ENCODE results near the gene RHOG. TPM values are rescaled to one million over a fixed set of nuclear protein-coding genes. Genes with fewer than 3 reads are reported as not detected.

Gene RHOG
- total RNA-seq, 1 experiment from 2014 or later, result 35.7 TPM

DNA sequence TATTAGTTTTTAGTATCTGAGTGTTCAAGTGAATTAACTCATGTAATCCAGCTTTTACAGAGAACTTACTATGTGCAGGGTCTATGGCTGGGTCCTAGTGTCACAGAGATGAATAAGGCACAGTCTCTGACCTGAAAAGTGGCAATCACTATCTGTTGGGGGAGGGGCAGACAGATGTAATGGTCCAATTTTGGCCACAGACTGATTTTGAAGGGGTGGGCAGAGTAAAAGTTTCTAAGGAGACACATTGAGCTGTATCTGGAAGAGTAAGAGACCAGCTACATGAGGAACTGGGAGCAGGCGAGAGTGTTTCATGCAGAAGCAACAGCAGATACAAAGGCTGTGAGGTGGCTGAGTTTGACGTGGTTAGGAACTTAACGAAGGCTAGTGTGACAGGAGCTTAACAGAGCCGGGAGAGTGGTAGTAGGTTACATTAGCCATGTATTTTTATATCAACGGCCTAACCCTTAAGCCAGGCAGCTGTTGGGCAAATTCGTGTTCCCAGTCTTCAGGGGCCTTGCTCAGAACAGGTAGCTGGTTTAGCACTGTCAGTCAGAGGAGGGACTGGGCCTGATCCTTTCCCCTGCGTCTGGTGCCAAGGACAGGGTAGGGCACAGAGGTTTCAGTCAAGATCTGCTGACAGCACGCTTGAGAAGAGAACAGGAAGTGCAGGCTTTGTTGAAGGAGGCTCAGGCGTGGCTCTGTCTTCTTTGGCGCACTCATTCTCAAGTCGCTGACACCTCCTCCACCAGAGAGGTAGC, 13.3 kb upstream of the RHOG start:
- intact Hi-C loops (cut with micrococcal nuclease), result loop anchor here (2.0 to 10.0 kb wide), 2 partner anchors 51 to 121 kb away; no protein-coding TSS in a partner anchor
- Mint-ChIP-seq H3K36me3 (ENCODE audit: insufficient read depth, unreplicated experiment) (peaks cover 7% of the 10 kb centered on the region), H3K4me1 (ENCODE audit: insufficient read depth, unreplicated experiment) (peaks cover 28% of the 10 kb centered on the region), H3K27ac (ENCODE audit: low read depth, unreplicated experiment) (no peak overlapping the region), H3K27me3 (ENCODE audit: insufficient read depth, unreplicated experiment) (peaks cover under 1% of the 10 kb centered on the region), H3K4me3 (ENCODE audit: unreplicated experiment) (peak overlapping the region; percentile 99), H3K9me3 (ENCODE audit: unreplicated experiment) (no peaks in the 10 kb centered on the region)
- DNase-seq (ENCODE audit: unreplicated experiment), result no peak
- no TSS peak for BruUV-seq (replicated peaks)
- TF ChIP-seq, protein P1, sequence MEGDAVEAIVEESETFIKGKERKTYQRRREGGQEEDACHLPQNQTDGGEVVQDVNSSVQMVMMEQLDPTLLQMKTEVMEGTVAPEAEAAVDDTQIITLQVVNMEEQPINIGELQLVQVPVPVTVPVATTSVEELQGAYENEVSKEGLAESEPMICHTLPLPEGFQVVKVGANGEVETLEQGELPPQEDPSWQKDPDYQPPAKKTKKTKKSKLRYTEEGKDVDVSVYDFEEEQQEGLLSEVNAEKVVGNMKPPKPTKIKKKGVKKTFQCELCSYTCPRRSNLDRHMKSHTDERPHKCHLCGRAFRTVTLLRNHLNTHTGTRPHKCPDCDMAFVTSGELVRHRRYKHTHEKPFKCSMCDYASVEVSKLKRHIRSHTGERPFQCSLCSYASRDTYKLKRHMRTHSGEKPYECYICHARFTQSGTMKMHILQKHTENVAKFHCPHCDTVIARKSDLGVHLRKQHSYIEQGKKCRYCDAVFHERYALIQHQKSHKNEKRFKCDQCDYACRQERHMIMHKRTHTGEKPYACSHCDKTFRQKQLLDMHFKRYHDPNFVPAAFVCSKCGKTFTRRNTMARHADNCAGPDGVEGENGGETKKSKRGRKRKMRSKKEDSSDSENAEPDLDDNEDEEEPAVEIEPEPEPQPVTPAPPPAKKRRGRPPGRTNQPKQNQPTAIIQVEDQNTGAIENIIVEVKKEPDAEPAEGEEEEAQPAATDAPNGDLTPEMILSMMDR (IDR thresholded peaks at IDR 0.05; ENCODE audit: unreplicated experiment), result no peak
- CTCF ChIA-PET, result interaction anchor here (0.5 to 20.5 kb wide), 55 partner anchors 8 to 684 kb away, joined by 3 to 1105 read pairs (median 7); partner anchors contain the start of genes PGAP2 and RHOG
- POLR2A ChIA-PET, result interaction anchor here (0.7 to 3.0 kb wide), 18 partner anchors 11 to 242 kb away, joined by 3 to 57 read pairs (median 5); partner anchors contain the start of gene RHOG

DNA sequence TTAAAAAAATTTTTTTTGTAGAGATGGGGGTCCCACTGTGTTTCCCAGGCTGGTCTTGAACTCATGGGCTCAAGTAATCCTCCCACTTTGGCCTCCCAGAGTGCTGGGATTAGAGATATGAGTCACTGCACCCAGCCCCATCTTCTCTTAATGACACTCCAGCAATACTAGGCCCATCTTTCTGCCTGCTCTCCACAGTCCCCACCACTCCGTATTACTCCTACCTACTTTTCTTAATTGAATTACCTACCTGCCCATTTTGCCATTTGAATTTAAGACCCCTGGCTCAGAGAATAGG, 12.7 kb upstream of the RHOG start:
- TF ChIP-seq, protein P1 (IDR thresholded peaks at IDR 0.05; ENCODE audit: unreplicated experiment), result no peak
- peaks cover 6% of the 10 kb centered on the region for H3K27me3 Mint-ChIP-seq (ENCODE audit: insufficient read depth, unreplicated experiment)
- peaks cover 22% of the 10 kb centered on the region for H3K4me1 Mint-ChIP-seq (ENCODE audit: insufficient read depth, unreplicated experiment)
- H3K36me3 Mint-ChIP-seq (ENCODE audit: insufficient read depth, unreplicated experiment), result peaks cover 7% of the 10 kb centered on the region
- DNase-seq (ENCODE audit: unreplicated experiment), result no peak
- intact Hi-C loops (cut with micrococcal nuclease), result loop anchor here (10.0 kb wide), 1 partner anchor 121 kb away; no protein-coding TSS in a partner anchor
- CTCF ChIA-PET, result interaction anchor here (0.8 to 20.5 kb wide), 16 partner anchors 10 to 264 kb away, joined by 3 to 1105 read pairs (median 18); partner anchors contain the start of gene RHOG
- no peak overlapping the region for H3K4me3 Mint-ChIP-seq (ENCODE audit: unreplicated experiment)
- H3K27ac Mint-ChIP-seq (ENCODE audit: low read depth, unreplicated experiment), result no peak overlapping the region
- POLR2A ChIA-PET, result interaction anchor here (1.3 to 3.0 kb wide), 2 partner anchors 10 to 219 kb away, joined by 3 to 57 read pairs; no protein-coding TSS in a partner anchor
- no peaks in the 10 kb centered on the region for H3K9me3 Mint-ChIP-seq (ENCODE audit: unreplicated experiment)
- BruUV-seq (replicated peaks), result no TSS peak

DNA sequence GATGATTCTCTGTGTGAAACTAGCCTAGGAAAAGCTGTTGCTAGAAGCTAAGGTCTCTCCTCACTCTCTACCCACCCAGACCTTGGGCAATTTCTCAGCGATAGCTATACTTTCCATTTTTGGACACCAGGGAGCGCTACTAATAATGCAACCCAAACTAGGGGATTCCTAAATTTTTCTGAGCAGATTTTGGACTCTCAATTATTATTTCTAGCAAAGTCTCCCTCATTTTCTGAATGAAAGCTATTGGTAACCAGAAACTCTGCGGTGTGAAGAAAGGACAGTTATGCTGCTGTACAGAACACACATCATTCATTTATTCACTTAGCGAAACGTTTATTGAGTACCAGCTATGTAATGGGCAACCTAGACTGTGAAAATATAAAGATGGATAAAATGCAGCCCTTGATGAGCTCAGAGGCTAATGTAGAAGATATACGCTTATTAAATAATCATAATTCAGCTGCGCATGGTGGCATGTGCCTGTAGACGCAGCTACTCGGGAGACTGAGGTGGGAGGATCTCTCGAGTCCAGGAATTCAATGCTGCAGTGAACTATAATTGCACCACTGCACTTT, 8.6 kb upstream of the RHOG start:
- no peaks in the 10 kb centered on the region for H3K36me3 Mint-ChIP-seq (ENCODE audit: insufficient read depth, unreplicated experiment)
- DNase-seq (ENCODE audit: unreplicated experiment), result peak; percentile 66
- ChIA-PET CTCF (interaction anchor here (0.6 to 20.5 kb wide), 65 partner anchors 9 to 1077 kb away, joined by 3 to 1105 read pairs (median 5); partner anchors contain the start of genes PGAP2 and RHOG), POLR2A (interaction anchor here (0.6 to 2.8 kb wide), 6 partner anchors 10 to 224 kb away, joined by 3 to 44 read pairs (median 4); no protein-coding TSS in a partner anchor)
- H3K27me3 Mint-ChIP-seq (ENCODE audit: insufficient read depth, unreplicated experiment), result peaks cover 10% of the 10 kb centered on the region
- H3K4me1 Mint-ChIP-seq (ENCODE audit: insufficient read depth, unreplicated experiment), result peaks cover 5% of the 10 kb centered on the region
- no peak overlapping the region for H3K27ac Mint-ChIP-seq (ENCODE audit: low read depth, unreplicated experiment)
- H3K4me3 Mint-ChIP-seq (ENCODE audit: unreplicated experiment), result no peak overlapping the region
- intact Hi-C loops (cut with micrococcal nuclease), result loop anchor here (1.0 kb wide), 1 partner anchor 223 kb away; no protein-coding TSS in a partner anchor
- TF ChIP-seq, protein P1 (IDR thresholded peaks at IDR 0.05; ENCODE audit: unreplicated experiment), result peak; percentile 52
- H3K9me3 Mint-ChIP-seq (ENCODE audit: unreplicated experiment), result no peaks in the 10 kb centered on the region
- no TSS peak for BruUV-seq (replicated peaks)

DNA sequence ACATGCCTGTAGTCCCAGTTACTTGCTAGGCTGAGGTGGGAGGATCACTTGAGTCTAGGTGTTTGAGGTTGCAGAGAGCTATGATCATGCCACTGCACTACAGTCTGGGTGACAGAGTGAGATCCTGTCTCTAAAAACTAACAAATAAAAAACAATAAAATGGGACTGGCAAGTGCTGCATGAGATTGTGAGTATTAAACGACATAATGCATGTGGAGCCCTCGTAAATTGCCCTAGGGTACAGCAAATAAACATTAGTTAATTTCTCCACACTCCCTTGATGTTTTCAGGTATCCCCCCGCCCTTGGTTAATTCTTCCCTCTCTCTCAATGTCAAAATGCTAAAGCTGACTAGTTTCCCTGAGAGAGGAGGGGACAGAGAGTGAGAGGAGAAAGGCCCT, 4.9 kb upstream of the RHOG start:
- no peak overlapping the region for H3K27ac Mint-ChIP-seq (ENCODE audit: low read depth, unreplicated experiment)
- TF ChIP-seq, protein P1 (IDR thresholded peaks at IDR 0.05; ENCODE audit: unreplicated experiment), result no peak
- no peak for DNase-seq (ENCODE audit: unreplicated experiment)
- peaks cover 10% of the 10 kb centered on the region for H3K27me3 Mint-ChIP-seq (ENCODE audit: insufficient read depth, unreplicated experiment)
- ChIA-PET CTCF (interaction anchor here (0.6 to 20.5 kb wide), 4 partner anchors 9 to 249 kb away, joined by 3 to 1105 read pairs (median 6); partner anchors contain the start of genes RRM1 and STIM1), POLR2A (interaction anchor here (0.6 to 1.2 kb wide), 2 partner anchors 223 to 228 kb away, joined by 3 to 4 read pairs; no protein-coding TSS in a partner anchor)
- no peaks in the 10 kb centered on the region for H3K36me3 Mint-ChIP-seq (ENCODE audit: insufficient read depth, unreplicated experiment)
- no peak overlapping the region for H3K4me3 Mint-ChIP-seq (ENCODE audit: unreplicated experiment)
- BruUV-seq (replicated peaks), result no TSS peak
- intact Hi-C loops (cut with micrococcal nuclease), result no loop called here
- no peaks in the 10 kb centered on the region for H3K4me1 Mint-ChIP-seq (ENCODE audit: insufficient read depth, unreplicated experiment)
- H3K9me3 Mint-ChIP-seq (ENCODE audit: unreplicated experiment), result no peaks in the 10 kb centered on the region

All from MCF 10A (cell line).